Vagina (tissue), 2 donors: ENCODE data around the gene FBRSL1.

ENCODE experiments used
- CTCF ChIP-seq, 3 experiments: fragments of 450-650 bp in 2 of 3; fragments of 200-600 bp in 1 of 3; sonication (generic) in 1 of 3; IDR thresholded peaks; one replicate each; pipeline ENCODE4 v1.5.1; 2017 to 2019; ENCODE audit warnings: antibody characterized with exemption in 3 of 3, mild to moderate bottlenecking in 2 of 3, moderate library complexity in 2 of 3
- POLR2A ChIP-seq, 2 donors: fragments of 450-650 bp; IDR thresholded peaks; one replicate each; pipeline ENCODE4 v1.6.1; 2017; ENCODE audit warnings: antibody characterized with exemption in 2 of 2, mild to moderate bottlenecking in 2 of 2, moderate library complexity in 2 of 2
- POLR2AphosphoS5 ChIP-seq, 2 donors: sonication (generic); formaldehyde crosslinking; IDR thresholded peaks; one replicate each; pipeline ENCODE4 v1.9.0; 2017; ENCODE audit warnings: antibody characterized with exemption in 2 of 2, mild to moderate bottlenecking in 2 of 2, low read depth in 1 of 2; ENCODE audit not compliant: insufficient read depth in 1 of 2

GRCh38 chr12:132447731-132448462, 42.1 kb upstream of the FBRSL1 start:
- TF ChIP-seq POLR2A (IDR thresholded peaks at IDR 0.05) (no peak), CTCF (IDR thresholded peaks at IDR 0.05) (no peak), POLR2AphosphoS5 (IDR thresholded peaks at IDR 0.05; ENCODE audit: insufficient read depth in 1 of 2, low read depth in 1 of 2) (no peak)
